SK-N-SH treated with all-trans-retinoic acid at 6 μM for 48 hours (cell line): ENCODE results near the gene SEMA4A.

Experiments
- ATAC-seq: fragments of 200-7000 bp; cut with Tn5 transposase; 3 replicates; pipeline ENCODE4 v1.9.1; 2020; ENCODE audit warnings: mild to moderate bottlenecking, moderate library complexity
- ARNTL ChIP-seq: fragments of 450-650 bp; formaldehyde crosslinking; IDR thresholded peaks from 2 replicates; pipeline ENCODE4 v1.5.0; 2020; ENCODE audit warnings: low read depth, mild to moderate bottlenecking, moderate library complexity, borderline replicate concordance
- BACH2 ChIP-seq: fragments of 250-450 bp; sonication (Bioruptor Pico); IDR thresholded peaks from 2 replicates; pipeline ENCODE4 v1.9.0; 2021; ENCODE audit warnings: mild to moderate bottlenecking, borderline replicate concordance
- CSDC2 ChIP-seq: fragments of 250-450 bp; sonication (Bioruptor Pico); IDR thresholded peaks from 2 replicates; pipeline ENCODE4 v1.5.0; 2020; ENCODE audit warnings: mild to moderate bottlenecking, moderate library complexity
- ISL1 ChIP-seq: fragments of 250-450 bp; sonication (Bioruptor Pico); IDR thresholded peaks from 2 replicates; pipeline ENCODE4 v2.1.2; 2022; ENCODE audit warnings: mild to moderate bottlenecking, moderate library complexity
- OSR1 ChIP-seq: fragments of 250-450 bp; sonication (Bioruptor Pico); IDR thresholded peaks from 2 replicates; pipeline ENCODE4 v1.8.0; 2022; ENCODE audit warnings: moderate library complexity, mild to moderate bottlenecking, inconsistent platforms
- PATZ1 ChIP-seq: fragments of 250-450 bp; sonication (Bioruptor Pico); IDR thresholded peaks from 2 replicates; pipeline ENCODE4 v1.8.0; 2020; ENCODE audit warnings: mild to moderate bottlenecking, moderate library complexity, borderline replicate concordance
- PPARA ChIP-seq: fragments of 250-450 bp; sonication (Bioruptor Pico); IDR thresholded peaks from 2 replicates; pipeline ENCODE4 v1.5.0; 2020; ENCODE audit warnings: mild to moderate bottlenecking, borderline replicate concordance
- RARB ChIP-seq: fragments of 250-450 bp; sonication (Bioruptor Pico); IDR thresholded peaks from 2 replicates; pipeline ENCODE4 v1.8.0; 2021; ENCODE audit warnings: mild to moderate bottlenecking, moderate library complexity
- SNAI2 ChIP-seq: fragments of 250-450 bp; sonication (Bioruptor Pico); IDR thresholded peaks from 2 replicates; pipeline ENCODE4 v1.5.0; 2020; ENCODE audit warnings: mild to moderate bottlenecking, moderate library complexity
- TCF4 ChIP-seq: fragments of 250-450 bp; sonication (Bioruptor Pico); IDR thresholded peaks from 2 replicates; pipeline ENCODE4 v1.8.0; 2021; ENCODE audit warnings: mild to moderate bottlenecking, moderate library complexity, borderline replicate concordance
- TOX ChIP-seq: fragments of 250-450 bp; sonication (Bioruptor Pico); IDR thresholded peaks from 2 replicates; pipeline ENCODE4 v1.8.0; 2021; ENCODE audit warnings: mild to moderate bottlenecking, moderate library complexity, borderline replicate concordance
- ZC3H10 ChIP-seq: fragments of 250-450 bp; sonication (Bioruptor Pico); IDR thresholded peaks from 2 replicates; pipeline ENCODE4 v1.5.1; 2021; ENCODE audit warnings: mild to moderate bottlenecking, moderate library complexity
- ZFP3 ChIP-seq: fragments of 250-450 bp; sonication (Bioruptor Pico); IDR thresholded peaks from 2 replicates; pipeline ENCODE4 v1.5.0; 2020; ENCODE audit warnings: mild to moderate bottlenecking, moderate library complexity
- ZFP30 ChIP-seq: fragments of 450-650 bp; formaldehyde crosslinking; IDR thresholded peaks from 2 replicates; pipeline ENCODE4 v1.5.0; 2022; ENCODE audit warnings: mild to moderate bottlenecking, moderate library complexity
- ZNF565 ChIP-seq: fragments of 450-650 bp; formaldehyde crosslinking; conservative IDR thresholded peaks from 2 replicates; pipeline ENCODE4 v1.5.0; 2020; ENCODE audit warnings: low read depth, mild to moderate bottlenecking, moderate library complexity
- ZNF70 ChIP-seq: fragments of 450-650 bp; formaldehyde crosslinking; IDR thresholded peaks from 2 replicates; pipeline ENCODE4 v1.5.0; 2020; ENCODE audit warnings: mild to moderate bottlenecking, moderate library complexity
- ZNF8 ChIP-seq: fragments of 450-650 bp; formaldehyde crosslinking; IDR thresholded peaks from 2 replicates; pipeline ENCODE4 v1.5.0; 2020; ENCODE audit warnings: mild to moderate bottlenecking, moderate library complexity
- TF ChIP-seq, protein P1 (sequence below): fragments of 250-450 bp; sonication (Bioruptor Pico); IDR thresholded peaks from 2 replicates; pipeline ENCODE4 v1.5.1; 2020; ENCODE audit warnings: low read depth, mild to moderate bottlenecking, moderate library complexity
- TF ChIP-seq, protein P2 (sequence below): fragments of 250-450 bp; sonication (Bioruptor Pico); IDR thresholded peaks from 2 replicates; pipeline ENCODE4 v1.8.0; 2021; ENCODE audit warnings: low read depth, mild to moderate bottlenecking, moderate library complexity, borderline replicate concordance

Gene SEMA4A

GRCh38 chr1:156148216-156148615 lies 5.2 kb upstream of the SEMA4A start:
- TF ChIP-seq TOX (CRISPR knock-in tag) (no peak), PATZ1 (CRISPR knock-in tag) (no peak), CSDC2 (CRISPR knock-in tag) (no peak)
- TF ChIP-seq, protein P1, sequence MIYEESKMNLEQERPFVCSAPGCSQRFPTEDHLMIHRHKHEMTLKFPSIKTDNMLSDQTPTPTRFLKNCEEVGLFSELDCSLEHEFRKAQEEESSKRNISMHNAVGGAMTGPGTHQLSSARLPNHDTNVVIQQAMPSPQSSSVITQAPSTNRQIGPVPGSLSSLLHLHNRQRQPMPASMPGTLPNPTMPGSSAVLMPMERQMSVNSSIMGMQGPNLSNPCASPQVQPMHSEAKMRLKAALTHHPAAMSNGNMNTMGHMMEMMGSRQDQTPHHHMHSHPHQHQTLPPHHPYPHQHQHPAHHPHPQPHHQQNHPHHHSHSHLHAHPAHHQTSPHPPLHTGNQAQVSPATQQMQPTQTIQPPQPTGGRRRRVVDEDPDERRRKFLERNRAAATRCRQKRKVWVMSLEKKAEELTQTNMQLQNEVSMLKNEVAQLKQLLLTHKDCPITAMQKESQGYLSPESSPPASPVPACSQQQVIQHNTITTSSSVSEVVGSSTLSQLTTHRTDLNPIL (CRISPR knock-in tag): no peak
- ATAC-seq: no peak

DNA sequence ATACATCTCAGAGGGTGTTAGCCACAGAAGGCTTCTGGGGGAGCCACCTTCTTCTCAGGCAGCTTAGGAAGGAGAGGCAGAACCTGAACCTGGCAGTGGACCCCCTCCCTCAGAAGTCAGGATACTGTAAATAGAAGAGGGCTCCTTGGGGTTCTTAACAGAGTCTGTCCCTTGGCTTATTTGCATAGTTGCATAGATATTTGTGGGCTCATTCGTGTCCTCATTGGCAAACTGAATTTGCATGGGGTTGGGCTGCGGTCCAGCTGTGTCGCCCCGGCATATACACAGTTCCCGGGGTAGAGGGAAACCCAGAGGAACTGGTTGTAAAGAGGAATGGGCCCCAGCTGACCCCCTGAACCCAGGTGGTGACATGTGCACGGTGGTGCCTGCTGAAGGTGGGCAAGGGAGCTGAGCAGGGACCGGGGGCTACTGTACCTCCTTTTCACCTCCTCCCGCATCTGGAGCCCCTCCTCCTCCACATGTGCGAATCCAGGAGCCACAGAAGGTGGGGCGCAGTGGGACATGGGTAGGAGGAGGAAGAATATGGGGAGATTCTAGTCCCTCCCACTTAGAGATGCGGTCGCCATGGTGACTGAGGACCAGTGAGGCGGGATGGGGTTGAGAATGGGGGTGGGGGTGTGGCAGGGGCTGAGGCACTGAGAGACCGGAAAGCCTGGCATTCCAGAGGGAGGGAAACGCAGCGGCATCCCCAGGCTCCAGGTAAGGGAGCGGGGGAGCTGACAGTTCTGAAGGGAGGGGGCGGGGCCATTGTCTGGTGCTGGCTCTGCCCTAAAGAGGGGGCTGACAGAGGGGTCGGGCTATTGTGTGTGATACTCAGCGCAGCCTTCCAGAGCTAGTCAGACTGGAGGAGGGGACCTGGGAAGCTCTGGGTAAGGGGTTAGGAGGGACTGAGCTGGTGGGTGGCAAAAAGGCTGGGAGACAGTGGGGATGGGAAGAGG lies 3.7 kb upstream of the SEMA4A start:
- TF ChIP-seq, protein P2, sequence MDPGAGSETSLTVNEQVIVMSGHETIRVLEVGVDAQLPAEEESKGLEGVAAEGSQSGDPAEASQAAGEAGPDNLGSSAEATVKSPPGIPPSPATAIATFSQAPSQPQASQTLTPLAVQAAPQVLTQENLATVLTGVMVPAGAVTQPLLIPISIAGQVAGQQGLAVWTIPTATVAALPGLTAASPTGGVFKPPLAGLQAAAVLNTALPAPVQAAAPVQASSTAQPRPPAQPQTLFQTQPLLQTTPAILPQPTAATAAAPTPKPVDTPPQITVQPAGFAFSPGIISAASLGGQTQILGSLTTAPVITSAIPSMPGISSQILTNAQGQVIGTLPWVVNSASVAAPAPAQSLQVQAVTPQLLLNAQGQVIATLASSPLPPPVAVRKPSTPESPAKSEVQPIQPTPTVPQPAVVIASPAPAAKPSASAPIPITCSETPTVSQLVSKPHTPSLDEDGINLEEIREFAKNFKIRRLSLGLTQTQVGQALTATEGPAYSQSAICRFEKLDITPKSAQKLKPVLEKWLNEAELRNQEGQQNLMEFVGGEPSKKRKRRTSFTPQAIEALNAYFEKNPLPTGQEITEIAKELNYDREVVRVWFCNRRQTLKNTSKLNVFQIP (CRISPR knock-in tag): no peak
- no peak for TF ChIP-seq SNAI2
- no peak for TF ChIP-seq ZNF565
- no peak for TF ChIP-seq TCF4 (CRISPR knock-in tag)
- no peak for TF ChIP-seq ZC3H10 (CRISPR knock-in tag)
- no peak for TF ChIP-seq RARB
- TF ChIP-seq ISL1: no peak
- no peak for TF ChIP-seq PPARA (CRISPR knock-in tag)
- no peak for TF ChIP-seq OSR1 (CRISPR knock-in tag)
- no peak for TF ChIP-seq ZNF70
- no peak for TF ChIP-seq CSDC2 (CRISPR knock-in tag)
- TF ChIP-seq ZNF8 (CRISPR knock-in tag): no peak
- TF ChIP-seq, protein P1 (CRISPR knock-in tag): no peak
- TF ChIP-seq BACH2: no peak
- no peak for ATAC-seq

DNA sequence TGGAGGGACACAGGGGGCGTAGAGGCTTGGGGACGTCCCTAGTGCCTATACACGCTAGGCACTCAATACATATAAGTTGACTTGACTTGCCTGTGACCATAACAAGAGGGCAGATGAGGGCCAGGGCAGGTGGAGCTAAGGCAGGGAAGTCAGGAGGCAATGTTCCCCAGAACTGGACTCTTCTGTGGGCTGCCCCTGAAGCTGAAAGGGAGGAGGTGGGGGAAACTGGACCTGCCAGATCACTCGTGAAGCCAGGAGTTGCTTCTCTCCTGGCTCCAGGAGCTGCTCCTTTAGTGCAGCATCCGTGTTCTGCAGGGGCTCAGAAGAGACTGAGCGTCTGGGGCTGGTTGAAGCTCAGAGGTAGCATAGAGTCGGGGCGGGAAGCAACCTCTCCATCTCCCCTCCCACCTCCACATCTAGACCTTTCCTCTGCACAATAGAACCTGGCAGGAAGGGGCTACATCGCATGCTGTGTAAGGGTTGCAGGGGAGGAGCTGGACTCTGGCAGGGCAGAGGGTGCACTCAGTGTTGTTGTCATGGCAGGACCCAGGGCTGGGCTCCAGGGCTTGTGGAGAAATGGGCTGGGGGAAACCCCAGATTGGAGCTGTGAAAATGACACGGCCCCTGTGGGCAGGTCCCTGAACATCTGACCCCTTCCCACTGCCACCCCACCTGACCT lies 2.9 kb upstream of the SEMA4A start:
- no peak for ATAC-seq
- TF ChIP-seq BACH2: no peak
- no peak for TF ChIP-seq ZFP3 (CRISPR knock-in tag)
- no peak for TF ChIP-seq ARNTL (CRISPR knock-in tag)
- no peak for TF ChIP-seq PPARA (CRISPR knock-in tag)
- no peak for TF ChIP-seq SNAI2
- no peak for TF ChIP-seq RARB
- no peak for TF ChIP-seq PATZ1 (CRISPR knock-in tag)
- no peak for TF ChIP-seq ZFP30 (CRISPR knock-in tag)
- TF ChIP-seq, all 23 proteins: peak for 0
